ENCODE measurements around the gene KCNG2.

KCNG2 gene

DNA sequence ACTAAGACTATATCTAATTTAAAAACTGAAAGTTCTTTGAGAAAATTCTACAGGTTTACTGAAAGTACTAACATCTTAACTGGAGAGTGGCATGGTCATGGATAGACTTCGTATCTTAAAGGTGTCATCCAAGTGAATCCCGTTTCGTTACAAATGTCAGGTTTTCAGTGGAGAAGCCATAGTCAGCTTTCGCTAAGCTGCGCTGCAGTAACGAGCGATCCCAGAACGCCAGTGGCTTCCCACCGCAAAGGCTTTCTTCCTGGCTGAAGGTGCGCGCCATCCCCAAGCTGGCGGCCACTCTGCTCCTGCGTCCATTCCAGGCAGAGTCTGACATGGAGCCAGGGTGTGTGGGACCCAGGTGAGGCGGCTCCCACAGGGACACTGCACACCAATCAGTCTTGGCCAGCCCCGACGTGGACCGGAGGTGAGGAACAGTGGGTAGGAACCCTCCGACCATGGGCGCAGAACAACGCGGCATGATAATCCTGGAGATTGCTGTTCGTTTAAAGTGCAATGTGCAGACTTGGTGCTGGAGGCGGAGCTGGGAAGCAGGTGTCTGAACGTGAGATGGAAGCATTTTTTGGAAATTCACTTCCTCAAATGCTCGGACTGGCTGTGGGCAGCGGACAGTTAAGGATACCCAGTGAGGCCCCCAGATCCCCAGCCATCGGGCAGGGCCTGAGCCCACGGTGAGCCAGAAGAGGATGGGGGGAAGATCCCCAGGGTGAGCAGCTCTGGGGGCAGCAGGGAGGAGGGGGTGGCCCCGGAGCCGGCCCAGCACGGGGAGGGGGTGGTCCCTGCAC is 27.8 kb upstream of the KCNG2 start:
- no peak for DNase-seq (ENCODE audit: low read depth)
- no peak overlapping the region for H3K4me3 ChIP-seq (replicated peaks; ENCODE audit: low read depth, low read length)
- TF ChIP-seq, protein P1, sequence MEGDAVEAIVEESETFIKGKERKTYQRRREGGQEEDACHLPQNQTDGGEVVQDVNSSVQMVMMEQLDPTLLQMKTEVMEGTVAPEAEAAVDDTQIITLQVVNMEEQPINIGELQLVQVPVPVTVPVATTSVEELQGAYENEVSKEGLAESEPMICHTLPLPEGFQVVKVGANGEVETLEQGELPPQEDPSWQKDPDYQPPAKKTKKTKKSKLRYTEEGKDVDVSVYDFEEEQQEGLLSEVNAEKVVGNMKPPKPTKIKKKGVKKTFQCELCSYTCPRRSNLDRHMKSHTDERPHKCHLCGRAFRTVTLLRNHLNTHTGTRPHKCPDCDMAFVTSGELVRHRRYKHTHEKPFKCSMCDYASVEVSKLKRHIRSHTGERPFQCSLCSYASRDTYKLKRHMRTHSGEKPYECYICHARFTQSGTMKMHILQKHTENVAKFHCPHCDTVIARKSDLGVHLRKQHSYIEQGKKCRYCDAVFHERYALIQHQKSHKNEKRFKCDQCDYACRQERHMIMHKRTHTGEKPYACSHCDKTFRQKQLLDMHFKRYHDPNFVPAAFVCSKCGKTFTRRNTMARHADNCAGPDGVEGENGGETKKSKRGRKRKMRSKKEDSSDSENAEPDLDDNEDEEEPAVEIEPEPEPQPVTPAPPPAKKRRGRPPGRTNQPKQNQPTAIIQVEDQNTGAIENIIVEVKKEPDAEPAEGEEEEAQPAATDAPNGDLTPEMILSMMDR (IDR thresholded peaks at IDR 0.05; ENCODE audit: low read length, missing control alignments) = no peak

- TF ChIP-seq, protein P1 (IDR thresholded peaks at IDR 0.05; ENCODE audit: low read length, missing control alignments) = no peak
- no peak for DNase-seq (ENCODE audit: low read depth)
- no peak overlapping the region for H3K4me3 ChIP-seq (replicated peaks; ENCODE audit: low read depth, low read length)
Observed at GRCh38 chr18:79770501-79770815, 27.3 kb upstream of the KCNG2 start.

DNA sequence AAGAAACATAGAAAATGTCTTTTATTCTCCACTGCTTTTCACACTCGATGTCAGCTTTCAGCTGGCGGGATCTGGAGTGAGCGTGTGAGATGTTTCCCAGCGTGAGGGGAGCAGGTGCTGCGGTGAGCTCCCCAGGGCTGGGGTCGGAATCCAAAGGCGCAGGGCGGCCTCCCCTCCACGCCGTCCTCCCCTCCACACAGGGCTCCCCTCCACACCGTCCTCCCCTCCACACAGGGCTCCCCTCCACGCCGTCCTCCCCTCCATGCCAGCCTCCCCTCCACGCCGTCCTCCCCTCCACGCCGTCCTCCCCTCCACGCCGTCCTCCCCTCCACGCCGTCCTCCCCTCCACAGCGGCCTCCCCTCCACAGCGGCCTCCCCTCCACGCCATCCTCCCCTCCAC is 26.9 kb upstream of the KCNG2 start:
- TF ChIP-seq, protein P1 (IDR thresholded peaks at IDR 0.05; ENCODE audit: low read length, missing control alignments) = no peak

DNA sequence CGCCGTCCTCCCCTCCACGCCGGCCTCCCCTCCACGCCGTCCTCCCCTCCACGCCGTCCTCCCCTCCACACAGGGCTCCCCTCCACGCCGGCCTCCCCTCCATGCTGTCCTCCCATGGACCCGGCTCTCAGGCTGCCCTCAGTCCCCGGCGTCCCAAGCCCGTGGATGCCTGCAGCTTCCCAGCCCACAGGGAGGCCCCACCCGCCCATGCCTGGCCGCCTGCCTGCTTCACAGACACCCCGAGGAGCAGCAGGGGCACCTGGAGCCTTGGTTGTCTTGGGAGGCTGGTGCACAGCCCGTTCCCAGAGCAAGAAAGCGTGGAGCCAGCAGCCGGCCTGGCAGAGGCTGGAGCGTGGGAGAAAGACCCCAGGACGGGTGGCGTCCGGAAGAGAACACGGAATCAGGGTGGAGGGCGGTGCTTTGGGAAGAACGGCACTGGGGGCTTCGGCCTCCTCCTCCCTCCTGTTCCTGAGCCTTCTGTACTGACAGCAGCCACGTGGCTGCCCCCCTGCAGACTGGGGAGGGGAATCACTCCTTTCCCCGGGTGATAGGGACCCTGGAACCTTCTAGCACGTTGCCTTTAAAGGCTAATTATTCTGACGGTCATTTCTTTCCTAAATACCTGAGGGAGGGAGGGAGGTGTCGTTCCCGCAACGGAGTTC is 26.2 kb upstream of the KCNG2 start:
- no peak overlapping the region for H3K4me3 ChIP-seq (replicated peaks; ENCODE audit: low read depth, low read length)
- TF ChIP-seq, protein P1 (IDR thresholded peaks at IDR 0.05; ENCODE audit: low read length, missing control alignments) = no peak
- no peak for DNase-seq (ENCODE audit: low read depth)

More for the DNA sequence above, 26.9 kb upstream of the KCNG2 start:
- no peak for DNase-seq (ENCODE audit: low read depth)
- H3K4me3 ChIP-seq (replicated peaks; ENCODE audit: low read depth, low read length) = no peak overlapping the region

DNA sequence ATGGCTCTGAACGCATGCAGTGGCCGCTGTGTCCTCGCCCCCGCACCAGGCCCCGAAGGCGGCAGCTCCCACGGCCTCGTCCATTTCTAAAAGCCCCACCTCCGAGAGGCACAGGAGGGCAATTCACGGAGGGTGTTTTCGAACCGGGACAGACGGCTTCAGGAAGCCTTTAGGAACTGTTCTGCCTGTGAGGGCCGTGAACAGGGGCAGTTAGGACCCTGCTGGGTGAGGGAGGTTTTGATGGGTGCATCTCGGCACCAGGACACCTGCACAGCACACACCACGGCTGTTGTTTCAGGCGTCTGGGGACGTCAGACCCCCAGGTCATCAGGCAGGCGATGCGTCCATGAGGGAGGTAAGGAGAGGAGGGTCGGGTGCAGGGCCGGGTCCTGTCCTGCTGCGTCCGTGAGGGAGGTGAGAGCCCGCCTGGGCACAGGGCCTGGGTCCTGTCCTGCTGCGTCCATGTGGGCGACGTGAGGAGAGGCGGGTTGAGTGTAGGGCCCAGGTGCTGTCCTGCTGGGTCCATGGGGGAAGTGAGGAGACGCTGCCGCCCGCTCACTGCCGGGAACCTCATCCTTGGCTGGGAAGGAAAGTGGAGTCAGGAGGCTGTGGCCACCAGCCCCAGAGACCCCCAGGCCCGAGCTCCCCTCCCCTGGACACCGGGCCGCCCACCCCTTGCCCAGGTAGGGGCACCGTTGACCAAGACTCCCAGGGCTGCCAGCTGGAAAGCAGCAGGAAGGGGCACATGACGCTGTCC is 25.5 kb upstream of the KCNG2 start:
- no peak overlapping the region for H3K4me3 ChIP-seq (replicated peaks; ENCODE audit: low read depth, low read length)
- TF ChIP-seq, protein P1 (IDR thresholded peaks at IDR 0.05; ENCODE audit: low read length, missing control alignments) = no peak
- no peak for DNase-seq (ENCODE audit: low read depth)

DNA sequence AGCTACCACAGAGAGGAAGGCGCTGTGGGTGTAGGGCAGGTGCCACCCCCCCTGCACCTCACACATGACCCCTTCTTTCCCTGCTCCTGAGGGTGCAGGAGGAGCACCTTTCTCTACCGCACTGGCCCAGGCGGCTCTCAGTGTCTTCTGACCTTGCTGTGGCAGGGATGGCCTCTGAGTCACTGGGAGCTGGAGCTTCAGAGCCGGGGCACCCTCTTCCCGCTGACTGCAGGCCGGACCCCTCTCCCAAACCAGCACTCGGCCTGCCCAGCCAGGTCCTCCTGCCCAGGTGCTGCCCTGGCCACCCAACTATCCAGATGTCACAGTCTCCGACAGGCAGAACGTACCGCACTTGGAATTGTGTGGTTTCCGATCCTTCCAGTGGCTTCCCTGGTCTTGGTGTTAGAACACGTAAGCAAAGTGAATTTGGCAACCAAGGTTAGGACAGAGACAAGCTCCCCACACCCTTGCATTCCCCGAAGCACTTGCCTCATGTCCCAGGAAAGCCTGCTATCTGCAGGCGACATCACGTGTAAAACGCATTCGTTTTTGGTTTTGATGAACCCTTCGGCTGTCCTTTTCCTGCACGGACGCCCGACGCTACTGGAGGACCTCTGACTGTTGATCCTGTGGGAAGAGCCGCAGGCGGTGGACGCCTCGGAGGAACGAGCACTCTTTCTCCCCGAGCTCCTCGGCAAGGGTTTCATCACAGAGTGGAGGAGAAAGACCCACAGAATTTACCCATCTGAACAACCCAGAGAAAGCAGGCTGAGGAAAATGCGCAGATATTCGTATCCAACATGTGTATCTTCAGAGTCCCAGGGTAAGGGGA is 24.7 kb upstream of the KCNG2 start:
- no peak overlapping the region for H3K4me3 ChIP-seq (replicated peaks; ENCODE audit: low read depth, low read length)
- TF ChIP-seq, protein P1 (IDR thresholded peaks at IDR 0.05; ENCODE audit: low read length, missing control alignments) = no peak
- DNase-seq (ENCODE audit: low read depth) = no peak
